WTC11 (cell line): ENCODE measurements around the gene CLCF1. TPM values are rescaled to one million over a fixed set of nuclear protein-coding genes. Genes with fewer than 3 reads are reported as not detected.

Experiments
- ATAC-seq: fragments of 200-7000 bp; cut with Tn5 transposase; 2 replicates; pipeline ENCODE4 v1.10.0; 2021; ENCODE audit warnings: mild to moderate bottlenecking, moderate library complexity
- CTCF ChIA-PET: fragments of 300-600 bp; sonication (Branson Sonifier 250); formaldehyde crosslinking; loops from one replicate; lab custom pipeline; 2021; ENCODE audit warnings: antibody characterized with exemption; lab: Charles Lee
- POLR2A ChIA-PET: fragments of 350-600 bp; sonication (Branson Sonifier 250); formaldehyde crosslinking; loops from one replicate; lab custom pipeline; 2021; ENCODE audit warnings: antibody characterized with exemption; lab: Charles Lee
- DNase-seq: peaks from one replicate; pipeline ENCODE4 v3.0.0; 2021; ENCODE audit warnings: low spot score
- H3K27ac Mint-ChIP-seq: 2 replicates; pipeline ENCODE4 v1.8.0; 2021; ENCODE audit warnings: mixed read lengths
- H3K27me3 Mint-ChIP-seq: 2 replicates; pipeline ENCODE4 v1.8.0; 2021; ENCODE audit warnings: low read depth, mild to moderate bottlenecking, moderate library complexity, mixed read lengths
- H3K36me3 Mint-ChIP-seq: 2 replicates; pipeline ENCODE4 v1.8.0; 2021; ENCODE audit warnings: mixed read lengths
- H3K4me1 Mint-ChIP-seq: 2 replicates; pipeline ENCODE4 v1.8.0; 2022; ENCODE audit warnings: mixed read lengths
- H3K4me3 Mint-ChIP-seq: 2 replicates; pipeline ENCODE4 v1.8.0; 2021; ENCODE audit warnings: mild to moderate bottlenecking, moderate library complexity, mixed read lengths
- H3K9me3 Mint-ChIP-seq: 2 replicates; pipeline ENCODE4 v1.8.0; 2021; ENCODE audit warnings: mixed read lengths
- ATF3 ChIP-seq: sonication (generic); formaldehyde crosslinking; conservative IDR thresholded peaks from 2 replicates; pipeline ENCODE4 v1.8.1; 2022; ENCODE audit warnings: mild to moderate bottlenecking, missing genetic modification reagents
- IRF1 ChIP-seq: sonication (generic); formaldehyde crosslinking; IDR thresholded peaks from 2 replicates; pipeline ENCODE4 v1.8.0; 2023; ENCODE audit warnings: missing genetic modification reagents
- MLX ChIP-seq: sonication (generic); formaldehyde crosslinking; IDR thresholded peaks from 2 replicates; pipeline ENCODE4 v1.8.1; 2023; ENCODE audit warnings: mild to moderate bottlenecking, missing genetic modification reagents, moderate library complexity
- NR3C1 ChIP-seq: sonication (generic); formaldehyde crosslinking; conservative IDR thresholded peaks from 2 replicates; pipeline ENCODE4 v1.8.1; 2023; ENCODE audit warnings: low read depth, mild to moderate bottlenecking, missing genetic modification reagents
- PREB ChIP-seq: sonication (generic); formaldehyde crosslinking; IDR thresholded peaks from 2 replicates; pipeline ENCODE4 v1.8.1; 2022; ENCODE audit warnings: mild to moderate bottlenecking, missing genetic modification reagents, moderate library complexity, borderline replicate concordance
- RELA ChIP-seq: sonication (generic); formaldehyde crosslinking; IDR thresholded peaks from 2 replicates; pipeline ENCODE4 v1.8.1; 2022; ENCODE audit warnings: missing genetic modification reagents, mild to moderate bottlenecking, borderline replicate concordance
- SMAD3 ChIP-seq: sonication (generic); formaldehyde crosslinking; IDR thresholded peaks from 2 replicates; pipeline ENCODE4 v1.8.0; 2022; ENCODE audit warnings: missing genetic modification reagents, mild to moderate bottlenecking, borderline replicate concordance
- SP1 ChIP-seq: sonication (generic); formaldehyde crosslinking; conservative IDR thresholded peaks from 2 replicates; pipeline ENCODE4 v1.8.1; 2022; ENCODE audit warnings: missing genetic modification reagents
- TCF7 ChIP-seq: sonication (generic); formaldehyde crosslinking; IDR thresholded peaks from 2 replicates; pipeline ENCODE4 v1.8.0; 2022; ENCODE audit warnings: mild to moderate bottlenecking, low read depth, missing genetic modification reagents, moderate library complexity
- ZNF138 ChIP-seq: sonication (generic); formaldehyde crosslinking; conservative IDR thresholded peaks from 2 replicates; pipeline ENCODE4 v1.8.1; 2022; ENCODE audit warnings: mild to moderate bottlenecking, moderate library complexity, missing genetic modification reagents
- total RNA-seq: library from RNA; stranded (reverse); gene quantifications from 3 replicates; pipeline ENCODE4 v1.2.3, GENCODE V29; 2021
- TF ChIP-seq, protein P1 (sequence below): sonication (generic); formaldehyde crosslinking; IDR thresholded peaks from 2 replicates; pipeline ENCODE4 v1.8.1; 2023; ENCODE audit warnings: mild to moderate bottlenecking, missing genetic modification reagents, moderate library complexity
- TF ChIP-seq, protein P2 (sequence below): sonication (generic); formaldehyde crosslinking; IDR thresholded peaks from 2 replicates; pipeline ENCODE4 v1.8.1; 2022; ENCODE audit warnings: low read depth, missing genetic modification reagents, borderline replicate concordance
- TF ChIP-seq, protein P3 (sequence below): fragments of 250-450 bp; sonication (Bioruptor Pico); IDR thresholded peaks from 2 replicates; pipeline ENCODE4 v2.1.2; 2022; ENCODE audit warnings: mild to moderate bottlenecking, moderate library complexity

CLCF1 gene
- total RNA-seq, 1 experiment from 2014 or later, result 0.92 TPM

- no peak for TF ChIP-seq IRF1 (CRISPR knock-in tag)
- TF ChIP-seq, protein P1, sequence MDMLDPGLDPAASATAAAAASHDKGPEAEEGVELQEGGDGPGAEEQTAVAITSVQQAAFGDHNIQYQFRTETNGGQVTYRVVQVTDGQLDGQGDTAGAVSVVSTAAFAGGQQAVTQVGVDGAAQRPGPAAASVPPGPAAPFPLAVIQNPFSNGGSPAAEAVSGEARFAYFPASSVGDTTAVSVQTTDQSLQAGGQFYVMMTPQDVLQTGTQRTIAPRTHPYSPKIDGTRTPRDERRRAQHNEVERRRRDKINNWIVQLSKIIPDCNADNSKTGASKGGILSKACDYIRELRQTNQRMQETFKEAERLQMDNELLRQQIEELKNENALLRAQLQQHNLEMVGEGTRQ (CRISPR knock-in tag), result no peak
Measured at GRCh38 chr11:67344264-67344663, 29.1 kb downstream of the CLCF1 start (continued).

DNA sequence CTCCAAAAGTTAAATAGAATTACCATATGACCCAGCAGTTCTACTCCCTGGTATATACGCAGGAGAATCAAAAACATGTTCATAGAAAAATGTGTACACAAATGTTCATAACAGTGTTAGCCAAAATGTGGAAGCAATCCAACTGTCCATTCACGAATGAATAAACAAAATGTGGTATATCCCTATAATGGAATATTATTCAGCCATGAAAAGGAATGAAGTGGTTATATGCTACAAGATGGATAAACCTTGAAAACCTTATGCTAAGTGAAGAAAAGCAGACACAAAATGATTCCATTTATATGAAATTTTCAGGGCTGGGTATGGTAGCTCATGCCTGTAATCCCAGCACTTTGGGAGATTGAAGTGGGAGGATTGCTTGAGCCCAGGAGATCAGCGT is 36.1 kb downstream of the CLCF1 start:
- no peak overlapping the region for H3K4me3 Mint-ChIP-seq

GRCh38 chr11:67332081-67332691 is 41.2 kb downstream of the CLCF1 start:
- Mint-ChIP-seq H3K27me3 (no peaks in the 10 kb centered on the region; the same call in 1 of the 2 replicates), H3K36me3 (no peaks in the 10 kb centered on the region), H3K4me3 (no peak overlapping the region), H3K4me1 (no peaks in the 10 kb centered on the region), H3K27ac (no peak overlapping the region), H3K9me3 (peaks cover 1% of the 10 kb centered on the region; the same call in 1 of the 2 replicates)
- no peak for ATAC-seq
- TF ChIP-seq SMAD3 (CRISPR knock-in tag) (no peak), PREB (CRISPR knock-in tag) (no peak)
- TF ChIP-seq, protein P2, sequence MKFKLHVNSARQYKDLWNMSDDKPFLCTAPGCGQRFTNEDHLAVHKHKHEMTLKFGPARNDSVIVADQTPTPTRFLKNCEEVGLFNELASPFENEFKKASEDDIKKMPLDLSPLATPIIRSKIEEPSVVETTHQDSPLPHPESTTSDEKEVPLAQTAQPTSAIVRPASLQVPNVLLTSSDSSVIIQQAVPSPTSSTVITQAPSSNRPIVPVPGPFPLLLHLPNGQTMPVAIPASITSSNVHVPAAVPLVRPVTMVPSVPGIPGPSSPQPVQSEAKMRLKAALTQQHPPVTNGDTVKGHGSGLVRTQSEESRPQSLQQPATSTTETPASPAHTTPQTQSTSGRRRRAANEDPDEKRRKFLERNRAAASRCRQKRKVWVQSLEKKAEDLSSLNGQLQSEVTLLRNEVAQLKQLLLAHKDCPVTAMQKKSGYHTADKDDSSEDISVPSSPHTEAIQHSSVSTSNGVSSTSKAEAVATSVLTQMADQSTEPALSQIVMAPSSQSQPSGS, result no peak
- ChIA-PET POLR2A (no interaction called here), CTCF (interaction anchor here (1.0 to 1.6 kb wide), 6 partner anchors 15 to 93 kb away, joined by 3 to 7 read pairs (median 4); no protein-coding TSS in a partner anchor)
- DNase-seq, result no peak

More for the DNA sequence above, 36.1 kb downstream of the CLCF1 start:
- TF ChIP-seq MLX (no peak), RELA (CRISPR knock-in tag) (no peak), NR3C1 (CRISPR knock-in tag) (no peak), ATF3 (CRISPR knock-in tag) (no peak), ZNF138 (no peak), SP1 (no peak), TCF7 (CRISPR knock-in tag) (no peak), SMAD3 (CRISPR knock-in tag) (no peak)
- ATAC-seq (no peak), DNase-seq (no peak)
- H3K27me3 Mint-ChIP-seq, result peaks cover 6% of the 10 kb centered on the region
- no peaks in the 10 kb centered on the region for H3K4me1 Mint-ChIP-seq
- POLR2A ChIA-PET, result no interaction called here
- CTCF ChIA-PET, result interaction anchor here (1.2 to 1.7 kb wide), 2 partner anchors 8 to 20 kb away, joined by 5 to 6 read pairs; no protein-coding TSS in a partner anchor
- no peak overlapping the region for H3K27ac Mint-ChIP-seq
- H3K36me3 Mint-ChIP-seq, result no peaks in the 10 kb centered on the region
- peaks cover 6% of the 10 kb centered on the region; the same call in 1 of the 2 replicates for H3K9me3 Mint-ChIP-seq

DNA sequence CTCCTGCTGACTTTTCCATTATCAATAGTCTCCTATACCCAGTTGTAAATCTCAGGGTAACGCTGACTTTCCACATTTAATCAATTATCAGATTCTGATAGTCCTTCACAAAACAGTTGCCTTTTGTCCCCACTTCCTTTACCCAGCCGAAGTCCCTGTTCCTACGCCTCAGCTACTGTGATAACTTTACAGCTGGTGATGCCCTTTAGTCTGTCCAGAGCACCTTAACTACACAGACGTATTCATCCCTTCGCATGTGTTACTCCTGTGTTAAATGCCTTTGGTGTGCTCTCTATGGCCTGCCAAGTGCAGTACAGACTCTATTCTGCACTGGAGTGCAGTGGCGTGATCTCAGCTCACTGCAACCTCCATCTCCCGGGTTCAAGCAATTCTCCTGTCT is 49.9 kb downstream of the CLCF1 start:
- CTCF ChIA-PET, result interaction anchor here (0.8 to 2.8 kb wide), 7 partner anchors 21 to 241 kb away, joined by 3 to 18 read pairs (median 3); partner anchors contain the start of gene ANKRD13D
- TF ChIP-seq, protein P3, sequence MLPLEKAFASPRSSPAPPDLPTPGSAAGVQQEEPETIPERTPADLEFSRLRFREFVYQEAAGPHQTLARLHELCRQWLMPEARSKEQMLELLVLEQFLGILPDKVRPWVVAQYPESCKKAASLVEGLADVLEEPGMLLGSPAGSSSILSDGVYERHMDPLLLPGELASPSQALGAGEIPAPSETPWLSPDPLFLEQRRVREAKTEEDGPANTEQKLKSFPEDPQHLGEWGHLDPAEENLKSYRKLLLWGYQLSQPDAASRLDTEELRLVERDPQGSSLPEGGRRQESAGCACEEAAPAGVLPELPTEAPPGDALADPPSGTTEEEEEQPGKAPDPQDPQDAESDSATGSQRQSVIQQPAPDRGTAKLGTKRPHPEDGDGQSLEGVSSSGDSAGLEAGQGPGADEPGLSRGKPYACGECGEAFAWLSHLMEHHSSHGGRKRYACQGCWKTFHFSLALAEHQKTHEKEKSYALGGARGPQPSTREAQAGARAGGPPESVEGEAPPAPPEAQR, result no peak
- TF ChIP-seq, all 79 proteins: peak for 0
- H3K4me3 Mint-ChIP-seq, result no peak overlapping the region
- POLR2A ChIA-PET, result no interaction called here
- no peak overlapping the region for H3K27ac Mint-ChIP-seq
- no peak for DNase-seq
- ATAC-seq, result no peak
- peaks cover 2% of the 10 kb centered on the region for H3K4me1 Mint-ChIP-seq
- H3K9me3 Mint-ChIP-seq, result no peaks in the 10 kb centered on the region
- H3K27me3 Mint-ChIP-seq, result peaks cover 20% of the 10 kb centered on the region
- H3K36me3 Mint-ChIP-seq, result no peaks in the 10 kb centered on the region
